GM12892 (cell line): ENCODE results near the gene ADAMTS3.

Experiments
- POLR2A ChIP-seq: IDR thresholded peaks from 2 replicates; pipeline ENCODE4 v1.6.1; 2011; ENCODE audit warnings: low read depth, low read length, control low read depth
- POLR2AphosphoS5 ChIP-seq: IDR thresholded peaks from 2 replicates; pipeline ENCODE4 v1.6.1; 2011; ENCODE audit warnings: low read depth, low read length, control low read depth

- TF ChIP-seq POLR2A (no peak), POLR2AphosphoS5 (no peak)
Measured at GRCh38 chr4:72587334-72587733, 18.3 kb upstream of the ADAMTS3 start.
